ENCODE results near the gene RRN3.
"Not testable (repeated sequence)": the region's sequence is repeated elsewhere in the genome, so short reads cannot be mapped to it uniquely, and the experiment has no call there.

Gene RRN3

GRCh38 chr16:15052747-15053476 is 41.2 kb downstream of the RRN3 start:
- FAIRE-seq = no peak
- no peak for DNase-seq (ENCODE audit: low spot score)

- no peak for FAIRE-seq
- no peak for DNase-seq (ENCODE audit: low spot score)
These were observed 42.6 kb downstream of the RRN3 start for GRCh38 chr16:15051387-15051951.

GRCh38 chr16:15050440-15050839 is 43.6 kb downstream of the RRN3 start:
- not testable (repeated sequence) for FAIRE-seq; DNase-seq (ENCODE audit: low spot score)

- FAIRE-seq = no peak
- no peak for DNase-seq (ENCODE audit: low spot score)
These were observed 44.4 kb downstream of the RRN3 start for GRCh38 chr16:15049581-15050180.

- FAIRE-seq (no peak), DNase-seq (ENCODE audit: low spot score) (no peak)
These were observed 47.2 kb downstream of the RRN3 start for GRCh38 chr16:15046692-15047376.

- not testable (repeated sequence) for FAIRE-seq; DNase-seq (ENCODE audit: low spot score)
These were observed 48.8 kb downstream of the RRN3 start for GRCh38 chr16:15045270-15045669.

- no peak for FAIRE-seq
These were observed 49.8 kb downstream of the RRN3 start for GRCh38 chr16:15044286-15044685.

GRCh38 chr16:15043344-15043743 is 50.7 kb downstream of the RRN3 start:
- DNase-seq (ENCODE audit: low spot score) = no peak
- FAIRE-seq = no peak

More at GRCh38 chr16:15044286-15044685, 49.8 kb downstream of the RRN3 start:
- DNase-seq (ENCODE audit: low spot score) = no peak

- no peak for DNase-seq (ENCODE audit: low spot score)
- FAIRE-seq = no peak
These were observed 52.6 kb downstream of the RRN3 start for GRCh38 chr16:15041271-15042004.

- DNase-seq (ENCODE audit: low spot score) = no peak
- FAIRE-seq = no peak
These were observed 55.4 kb downstream of the RRN3 start for GRCh38 chr16:15038689-15039088.

- DNase-seq (ENCODE audit: low spot score) = no peak
- FAIRE-seq = no peak
These were observed 56.3 kb downstream of the RRN3 start for GRCh38 chr16:15037745-15038144.

- DNase-seq (ENCODE audit: low spot score) (no peak), FAIRE-seq (no peak)
These were observed 57.1 kb downstream of the RRN3 start for GRCh38 chr16:15037003-15037402.

- DNase-seq (ENCODE audit: low spot score) (no peak), FAIRE-seq (no peak)
These were observed 58.8 kb downstream of the RRN3 start for GRCh38 chr16:15035163-15035729.

- DNase-seq (ENCODE audit: low spot score) (no peak), FAIRE-seq (no peak)
These were observed 59.6 kb downstream of the RRN3 start for GRCh38 chr16:15034266-15035162.

GRCh38 chr16:15033309-15033707 is 60.8 kb downstream of the RRN3 start:
- DNase-seq (ENCODE audit: low spot score) (no peak), FAIRE-seq (no peak)

- DNase-seq (ENCODE audit: low spot score) (no peak), FAIRE-seq (no peak)
These were observed 61.3 kb downstream of the RRN3 start for GRCh38 chr16:15032547-15033308.

GRCh38 chr16:15031586-15031985 is 62.5 kb downstream of the RRN3 start:
- DNase-seq (ENCODE audit: low spot score) (no peak), FAIRE-seq (no peak)

GRCh38 chr16:15031179-15031578 is 62.9 kb downstream of the RRN3 start:
- FAIRE-seq (no peak), DNase-seq (ENCODE audit: low spot score) (no peak)

- DNase-seq (ENCODE audit: low spot score); FAIRE-seq: not testable (repeated sequence)
These were observed 64.3 kb downstream of the RRN3 start for GRCh38 chr16:15029749-15030148.
